Thyroid gland (tissue), 4 donors: ENCODE measurements around the gene C8B. TPM values are rescaled to one million over a fixed set of nuclear protein-coding genes. Genes with fewer than 3 reads are reported as not detected.
A peak's percentile ranks its signal among the peaks of the same experiment; 100 is the strongest.

Source experiments
- DNase-seq, 2 donors: peaks; one replicate each; pipeline ENCODE4 v3.0.0-alpha.2; 2019
- H3K27ac ChIP-seq, 3 donors: fragments of 200-600 bp; sonication (generic); 1 replicate in 2 of 3; 2 replicates in 1 of 3; pipeline ENCODE4 v1.5.1; 2016 to 2019; ENCODE audit warnings: mild to moderate bottlenecking in 1 of 3, moderate library complexity in 1 of 3
- H3K27me3 ChIP-seq: fragments of 200-600 bp; sonication (generic); one replicate; pipeline ENCODE4 v1.5.1; 2019
- H3K36me3 ChIP-seq, 2 donors: fragments of 200-600 bp; sonication (generic); one replicate each; pipeline ENCODE4 v1.5.1; 2016 to 2019
- H3K4me1 ChIP-seq, 2 donors: fragments of 200-600 bp; sonication (generic); one replicate each; pipeline ENCODE4 v1.5.1; 2017 to 2019
- H3K4me3 ChIP-seq, 3 donors: fragments of 200-600 bp; sonication (generic); replicated peaks in 1 of 3; 1 replicate in 2 of 3; 2 replicates in 1 of 3; pipeline ENCODE4 v1.5.1; 2016; ENCODE audit warnings: mild to moderate bottlenecking in 1 of 3
- H3K9me3 ChIP-seq: fragments of 200-600 bp; sonication (generic); one replicate; pipeline ENCODE4 v1.5.1; 2017
- POLR2A ChIP-seq, 2 donors: fragments of 450-650 bp; IDR thresholded peaks; one replicate each; pipeline ENCODE4 v1.6.1; 2017; ENCODE audit warnings: antibody characterized with exemption in 2 of 2, mild to moderate bottlenecking in 2 of 2, moderate library complexity in 1 of 2
- WGBS, 2 donors: methylation state at CpG; one replicate each; pipeline ENCODE4 v1.1.5; 2017; 5-methylcytosine and 5-hydroxymethylcytosine counted together
- intact Hi-C: fragments of 100-400 bp; cut with DNase I; formaldehyde crosslinking; loops from one replicate; pipeline ENCODE4 v1.15.1; 2023
- total RNA-seq, 4 donors: library from RNA; depleted of rRNA; stranded (reverse); fragments of >200 nt; gene quantifications; one replicate each; pipeline ENCODE4 v1.2.3, GENCODE V29; 2016
- TF ChIP-seq, protein P1 (sequence below), 6 experiments: fragments of 200-600 bp in 3 of 6; fragments of 450-650 bp in 3 of 6; sonication (generic) in 3 of 6; IDR thresholded peaks; one replicate each; pipeline ENCODE4 v1.5.1; 2016 to 2019; ENCODE audit warnings: antibody characterized with exemption in 6 of 6, mild to moderate bottlenecking in 2 of 6, inconsistent platforms in 1 of 6, moderate library complexity in 1 of 6

C8B gene
- total RNA-seq, 4 donors from 2014 or later: not detected

DNA sequence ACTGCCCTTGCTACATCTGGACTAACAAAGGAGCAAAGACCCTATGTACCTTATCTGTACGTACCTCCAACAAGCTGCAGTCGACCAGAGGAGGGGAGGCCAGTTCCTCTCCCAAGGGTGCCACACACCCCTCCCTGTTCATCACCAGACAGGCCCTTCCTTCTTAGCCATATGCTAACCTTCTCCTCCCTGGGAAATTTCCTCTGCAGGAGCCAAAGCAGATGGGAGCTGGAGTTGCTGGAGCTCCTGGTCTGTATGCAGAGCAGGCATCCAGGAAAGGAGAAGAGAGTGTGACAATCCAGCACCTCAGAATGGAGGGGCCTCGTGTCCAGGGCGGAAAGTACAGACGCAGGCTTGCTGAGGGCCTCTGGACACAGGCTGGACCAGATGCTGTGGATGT, 48.5 kb downstream of the C8B start:
- H3K27me3 ChIP-seq: no peaks in the 10 kb centered on the region
- no peaks in the 10 kb centered on the region for H3K9me3 ChIP-seq
- H3K4me3 ChIP-seq: no peak overlapping the region
- H3K36me3 ChIP-seq: no peaks in the 10 kb centered on the region
- WGBS, 2 donors: 79 to 80% methylated on average over 5 of the region's 5 CpGs
- no peak overlapping the region for H3K27ac ChIP-seq
- no peak for DNase-seq
- H3K4me1 ChIP-seq: peaks cover 0 to 31% of the 10 kb centered on the region in 2 donors
- intact Hi-C loops: no loop called here
- TF ChIP-seq, protein P1, sequence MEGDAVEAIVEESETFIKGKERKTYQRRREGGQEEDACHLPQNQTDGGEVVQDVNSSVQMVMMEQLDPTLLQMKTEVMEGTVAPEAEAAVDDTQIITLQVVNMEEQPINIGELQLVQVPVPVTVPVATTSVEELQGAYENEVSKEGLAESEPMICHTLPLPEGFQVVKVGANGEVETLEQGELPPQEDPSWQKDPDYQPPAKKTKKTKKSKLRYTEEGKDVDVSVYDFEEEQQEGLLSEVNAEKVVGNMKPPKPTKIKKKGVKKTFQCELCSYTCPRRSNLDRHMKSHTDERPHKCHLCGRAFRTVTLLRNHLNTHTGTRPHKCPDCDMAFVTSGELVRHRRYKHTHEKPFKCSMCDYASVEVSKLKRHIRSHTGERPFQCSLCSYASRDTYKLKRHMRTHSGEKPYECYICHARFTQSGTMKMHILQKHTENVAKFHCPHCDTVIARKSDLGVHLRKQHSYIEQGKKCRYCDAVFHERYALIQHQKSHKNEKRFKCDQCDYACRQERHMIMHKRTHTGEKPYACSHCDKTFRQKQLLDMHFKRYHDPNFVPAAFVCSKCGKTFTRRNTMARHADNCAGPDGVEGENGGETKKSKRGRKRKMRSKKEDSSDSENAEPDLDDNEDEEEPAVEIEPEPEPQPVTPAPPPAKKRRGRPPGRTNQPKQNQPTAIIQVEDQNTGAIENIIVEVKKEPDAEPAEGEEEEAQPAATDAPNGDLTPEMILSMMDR (IDR thresholded peaks at IDR 0.05): no peak
- no peak for TF ChIP-seq POLR2A (IDR thresholded peaks at IDR 0.05)

DNA sequence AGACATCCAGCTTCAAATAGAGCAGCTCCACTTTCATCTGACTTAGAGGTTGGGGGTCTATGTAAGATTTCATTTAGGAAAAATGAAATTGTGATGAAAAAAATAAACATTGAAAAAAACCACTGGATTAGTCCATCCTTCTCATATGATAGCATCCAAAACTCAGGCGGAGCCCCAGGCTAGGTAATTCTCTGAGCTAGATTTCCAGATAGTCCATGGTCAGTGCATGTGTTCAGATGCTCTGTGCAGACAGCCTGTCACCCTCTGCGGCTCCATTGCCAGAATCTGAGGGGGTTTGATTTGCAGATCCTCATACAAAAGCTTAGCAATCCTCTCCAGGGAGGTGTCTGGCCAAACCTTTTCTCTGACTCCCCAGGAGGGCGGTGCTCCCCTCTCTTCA, 49.2 kb downstream of the C8B start:
- TF ChIP-seq POLR2A (IDR thresholded peaks at IDR 0.05): no peak
- TF ChIP-seq, protein P1 (IDR thresholded peaks at IDR 0.05): no peak
- H3K36me3 ChIP-seq: no peaks in the 10 kb centered on the region
- H3K4me3 ChIP-seq: no peak overlapping the region
- H3K9me3 ChIP-seq: no peaks in the 10 kb centered on the region
- intact Hi-C loops: no loop called here
- peaks cover 0 to 31% of the 10 kb centered on the region in 2 donors for H3K4me1 ChIP-seq
- no peaks in the 10 kb centered on the region for H3K27me3 ChIP-seq
- DNase-seq: no peak
- peak overlapping the region in 1 of 3 donors; percentile 32 for H3K27ac ChIP-seq
- 82 to 87% methylated on average over 3 of the region's 3 CpGs for whole genome bisulfite sequencing, 2 donors

DNA sequence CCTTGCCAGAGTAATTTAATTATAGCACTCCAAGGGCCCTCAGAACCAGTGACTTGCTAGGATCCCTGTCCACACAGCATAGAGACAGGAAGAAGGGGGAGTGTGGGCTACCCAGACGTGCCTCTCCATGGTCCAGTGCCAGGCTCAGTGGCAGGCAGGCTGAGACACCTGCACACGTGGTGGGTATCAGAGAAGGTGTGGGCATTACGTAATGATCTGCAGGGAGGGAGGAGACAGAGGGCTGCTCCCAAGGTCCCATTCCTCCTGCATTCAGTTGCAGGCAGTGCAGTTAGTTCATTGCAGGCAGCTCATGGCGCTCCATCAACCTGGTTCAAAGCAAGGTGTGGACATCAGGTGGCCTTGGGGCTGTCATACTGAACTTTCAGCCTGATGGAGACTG, 49.9 kb downstream of the C8B start:
- intact Hi-C loops: no loop called here
- DNase-seq: peak; percentile 82 to 85
- no peaks in the 10 kb centered on the region for H3K27me3 ChIP-seq
- peaks cover 0 to 31% of the 10 kb centered on the region in 2 donors for H3K4me1 ChIP-seq
- peak overlapping the region in 1 of 3 donors; percentile 32 for H3K27ac ChIP-seq
- no peaks in the 10 kb centered on the region for H3K9me3 ChIP-seq
- TF ChIP-seq POLR2A (IDR thresholded peaks at IDR 0.05): no peak
- TF ChIP-seq, protein P1 (IDR thresholded peaks at IDR 0.05): no peak
- no peak overlapping the region for H3K4me3 ChIP-seq
- WGBS, 2 donors: 37 to 47% methylated on average over 4 of the region's 4 CpGs
- no peaks in the 10 kb centered on the region for H3K36me3 ChIP-seq

- TF ChIP-seq POLR2A (IDR thresholded peaks at IDR 0.05): no peak
- TF ChIP-seq, protein P1 (IDR thresholded peaks at IDR 0.05): no peak
- 88 to 93% methylated on average over 10 to 11 of the region's 12 CpGs for WGBS, 2 donors
- intact Hi-C loops: no loop called here
These were observed 53.5 kb downstream of the C8B start for GRCh38 chr1:56912325-56912724.

DNA sequence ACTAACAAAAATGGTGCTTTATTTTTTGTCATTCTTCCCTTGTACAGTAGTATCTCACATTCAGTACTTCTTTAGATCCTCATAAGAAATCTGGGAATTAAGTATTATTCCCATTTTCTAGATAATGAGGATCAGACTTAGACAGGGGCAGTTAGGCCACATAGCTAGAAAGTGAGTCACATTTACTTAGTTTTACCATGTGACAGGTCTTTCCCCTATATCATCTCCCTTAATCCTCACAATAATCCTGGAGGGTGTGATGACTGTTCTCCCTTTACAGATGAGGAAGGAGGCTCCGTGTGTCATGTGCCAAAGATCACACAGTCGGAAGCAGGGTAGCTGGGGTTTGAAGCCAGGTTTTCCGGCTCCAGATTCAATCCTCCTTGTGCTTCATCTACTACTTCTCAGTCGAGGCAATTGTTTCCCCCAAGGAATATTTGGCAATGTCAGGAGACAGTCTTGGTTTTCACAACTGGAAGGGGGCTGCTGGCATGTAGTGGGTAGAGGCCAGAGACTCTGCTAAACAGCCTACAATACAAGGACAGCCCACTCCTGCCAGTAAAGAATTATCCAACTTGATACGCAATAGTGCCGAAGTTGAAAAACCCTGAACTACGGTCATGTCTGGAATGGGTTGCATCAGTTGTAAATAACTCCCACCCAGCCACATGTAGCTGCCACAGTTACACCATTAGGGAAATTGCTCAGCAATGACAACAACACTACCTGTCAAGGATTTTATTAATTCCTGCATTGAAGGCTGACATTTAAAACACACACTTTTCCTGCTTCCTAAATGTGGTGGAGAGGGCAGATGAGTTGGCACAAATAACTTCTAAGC, 54.5 kb downstream of the C8B start:
- intact Hi-C loops: no loop called here

More at GRCh38 chr1:56912325-56912724, 53.5 kb downstream of the C8B start:
- Histone ChIP-seq H3K36me3 (no peaks in the 10 kb centered on the region), H3K4me1 (peaks cover 0 to 13% of the 10 kb centered on the region in 2 donors), H3K27ac (no peak overlapping the region), H3K4me3 (no peak overlapping the region), H3K9me3 (no peaks in the 10 kb centered on the region), H3K27me3 (no peaks in the 10 kb centered on the region)
- no peak for DNase-seq

More for the DNA sequence above, 54.5 kb downstream of the C8B start:
- Histone ChIP-seq H3K9me3 (no peaks in the 10 kb centered on the region), H3K36me3 (no peaks in the 10 kb centered on the region), H3K4me1 (peaks cover 0 to 12% of the 10 kb centered on the region in 2 donors), H3K4me3 (no peak overlapping the region), H3K27me3 (no peaks in the 10 kb centered on the region), H3K27ac (no peak overlapping the region)
- no peak for DNase-seq
- WGBS, 2 donors: 91 to 92% methylated on average over 7 of the region's 7 CpGs
- TF ChIP-seq POLR2A (IDR thresholded peaks at IDR 0.05): no peak
- TF ChIP-seq, protein P1 (IDR thresholded peaks at IDR 0.05): no peak
